Measurements from ENCODE around the gene IL1RAP. TPM values are rescaled to one million over a fixed set of nuclear protein-coding genes. Genes with fewer than 3 reads are reported as not detected.

Gene IL1RAP
- total RNA-seq, 1 experiment from 2014 or later = 27.3 TPM

Other genes with a start within 250 kb of the IL1RAP start
- 0.20 and 0.37 TPM in 2 replicates for gene CLDN1, start 191.6 kb upstream of the IL1RAP start, total RNA-seq (2014; rRNA removed; shearing (Covaris generic))
- not detected in 2 replicates for gene CLDN16, start 125.9 kb upstream of the IL1RAP start, total RNA-seq (2014; rRNA removed; shearing (Covaris generic))
- gene TMEM207, start 64.2 kb upstream of the IL1RAP start, total RNA-seq (2014; rRNA removed; shearing (Covaris generic)) = not detected in 2 replicates

Data from HT1080 (cell line).